Stimulated activated CD8-positive, alpha-beta memory T cell treated with anti-CD3 and anti-CD28 coated beads, Interleukin-7, amount 100 ng/mL, for 48 hours (primary cell): ENCODE results near the gene CAB39L.

ENCODE experiments used
- DNase-seq, 2 donors: peaks; one replicate each; pipeline ENCODE4 v3.0.0-alpha.2; 2020; ENCODE audit warnings: low read depth in 1 of 2; ENCODE audit errors: extremely low read depth in 1 of 2

CAB39L gene

DNA sequence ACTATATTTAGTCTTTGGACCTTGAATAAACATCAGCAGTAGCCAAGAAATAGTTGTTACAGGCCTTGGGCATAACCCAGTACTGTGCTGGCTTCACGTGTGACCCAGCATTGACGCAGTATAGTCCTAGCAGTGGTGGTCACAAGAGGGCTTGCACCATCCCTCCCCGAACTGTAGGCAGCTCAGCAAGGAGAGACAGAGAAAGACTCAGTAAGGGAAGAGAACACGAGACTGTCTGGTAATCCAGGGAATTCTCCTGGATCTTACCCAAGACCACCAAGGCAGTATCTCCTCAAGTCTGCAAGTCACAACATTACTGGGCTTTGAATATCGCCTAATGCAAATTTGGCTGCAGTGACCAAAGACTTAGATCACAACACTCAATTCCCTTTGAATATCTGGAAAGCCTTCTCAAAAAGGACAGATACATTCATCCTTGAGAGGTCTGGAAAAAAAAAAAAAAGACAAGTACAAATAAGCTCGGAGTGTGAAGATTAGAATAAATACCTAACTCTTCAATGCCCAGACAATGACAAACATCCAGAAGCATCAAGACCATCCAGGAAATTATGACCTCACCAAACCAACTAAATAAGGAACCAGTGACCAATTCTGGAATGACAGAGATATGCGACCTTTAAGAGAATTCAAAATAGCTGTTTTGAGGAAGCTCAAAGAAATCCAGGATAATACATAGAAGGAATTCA lies 39.7 kb downstream of the CAB39L start:
- DNase-seq = no peak

DNA sequence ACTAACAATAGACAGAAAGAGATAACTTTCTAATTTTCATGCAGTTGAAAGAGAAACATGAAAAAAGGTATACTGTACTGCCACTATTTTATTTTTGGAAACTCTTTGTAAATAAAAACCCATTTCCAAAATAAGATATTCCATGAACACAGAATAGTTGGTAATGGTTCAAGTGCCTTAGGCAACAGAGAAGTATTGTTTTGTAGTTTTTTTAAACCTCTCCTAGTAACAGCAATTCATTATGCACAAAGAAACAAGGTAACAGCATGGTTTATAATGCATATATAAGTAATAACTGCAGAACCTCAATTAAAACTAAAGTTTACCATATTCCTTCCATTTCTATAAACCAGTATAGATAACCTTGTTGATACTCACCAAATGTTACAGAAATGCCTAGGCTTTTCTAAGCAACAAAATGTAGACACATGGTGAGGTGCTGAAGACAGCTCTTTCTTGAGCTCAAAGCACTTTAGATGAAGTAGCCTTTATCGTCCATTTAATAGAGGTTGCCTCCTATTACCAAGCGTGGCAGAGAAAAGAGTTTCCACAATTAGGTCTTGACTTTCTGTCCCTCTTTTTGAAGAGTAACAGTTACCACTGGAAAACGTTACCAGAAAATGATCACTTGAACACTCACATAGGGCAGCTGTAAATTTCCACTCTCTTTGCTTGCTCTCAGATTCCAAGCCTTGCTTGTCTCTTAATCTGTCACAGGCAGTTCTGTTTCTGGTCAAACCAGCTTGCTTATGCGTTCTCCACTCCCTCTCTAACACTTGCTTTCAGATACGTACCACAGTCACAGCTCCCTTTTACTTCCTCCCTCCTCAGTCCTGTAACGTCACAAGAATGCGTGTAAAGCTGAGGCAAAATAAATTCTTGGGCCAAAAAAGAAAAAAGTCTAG lies 42.9 kb downstream of the CAB39L start:
- no peak for DNase-seq

DNA sequence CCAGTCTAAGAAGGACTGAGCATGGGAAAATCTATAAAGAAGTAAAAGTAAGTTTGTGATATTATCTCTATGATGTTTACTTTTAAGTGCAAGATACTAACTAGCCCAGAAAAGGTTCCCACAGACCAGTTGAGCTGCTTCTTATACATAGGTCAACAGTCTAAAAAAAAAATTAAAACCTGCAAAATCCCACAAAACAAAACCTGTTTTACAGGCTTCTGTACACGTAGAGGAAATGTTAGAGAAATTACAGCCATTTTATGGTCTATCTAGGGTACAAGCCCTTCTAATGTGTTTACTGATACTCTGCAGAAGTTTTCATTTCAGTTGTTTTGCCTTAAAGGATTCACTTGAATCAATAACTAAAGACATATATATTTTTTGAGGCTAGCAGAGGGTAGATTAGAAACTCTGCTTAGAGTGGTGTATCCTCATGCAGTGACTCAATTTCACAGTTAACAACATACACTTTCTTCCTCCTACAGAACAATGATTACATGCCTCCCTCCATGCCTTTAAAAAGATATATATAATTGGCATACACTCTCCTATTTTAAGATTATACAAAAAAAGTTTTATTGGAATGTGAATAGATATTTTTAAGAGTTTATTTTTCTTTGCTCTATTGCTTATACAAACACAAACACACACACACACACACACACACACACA lies 43.9 kb downstream of the CAB39L start:
- DNase-seq = no peak

DNA sequence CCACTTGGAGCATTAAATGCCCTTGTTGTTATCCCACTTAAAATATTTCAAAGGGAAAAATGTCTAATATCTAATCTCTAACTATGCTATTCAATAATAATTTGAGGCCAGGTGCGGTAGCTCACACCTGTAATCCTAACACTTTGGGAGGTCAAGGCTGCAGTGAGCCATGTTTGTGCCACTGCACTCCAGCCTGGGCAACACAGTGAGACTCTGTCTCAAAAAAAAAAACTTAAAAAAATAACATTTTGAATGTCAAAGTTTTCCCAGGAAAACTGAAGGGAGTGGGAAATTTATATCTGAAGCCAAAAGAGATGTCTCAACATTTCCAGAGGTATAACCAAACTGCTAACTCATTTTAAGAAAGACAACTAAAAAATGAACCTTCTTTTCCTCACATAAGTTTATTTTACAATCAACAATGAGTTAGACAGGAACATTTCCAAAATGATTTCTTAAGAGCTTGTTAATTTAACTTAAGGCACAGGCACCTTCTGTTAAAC lies 47.9 kb downstream of the CAB39L start:
- no peak for DNase-seq

DNA sequence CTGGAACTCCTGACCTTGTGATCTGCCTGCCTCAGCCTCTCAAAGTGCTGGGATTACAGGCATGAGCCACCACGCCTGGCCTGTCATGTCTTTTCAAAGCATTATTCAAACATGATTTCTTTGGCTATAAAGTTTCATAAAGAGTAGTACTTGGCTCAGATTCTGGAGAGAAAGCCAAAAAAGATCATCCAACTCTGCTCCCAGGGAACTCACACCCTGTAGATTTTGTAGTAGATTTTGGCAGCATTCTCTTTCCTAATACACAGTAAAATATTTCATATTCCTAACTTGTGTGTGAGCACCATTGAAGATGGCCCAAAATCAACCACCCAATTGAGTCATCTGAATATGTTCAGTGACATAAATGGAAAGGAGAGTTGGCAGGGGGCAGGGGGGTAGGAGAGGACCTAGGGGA lies 48.4 kb downstream of the CAB39L start:
- no peak for DNase-seq

DNA sequence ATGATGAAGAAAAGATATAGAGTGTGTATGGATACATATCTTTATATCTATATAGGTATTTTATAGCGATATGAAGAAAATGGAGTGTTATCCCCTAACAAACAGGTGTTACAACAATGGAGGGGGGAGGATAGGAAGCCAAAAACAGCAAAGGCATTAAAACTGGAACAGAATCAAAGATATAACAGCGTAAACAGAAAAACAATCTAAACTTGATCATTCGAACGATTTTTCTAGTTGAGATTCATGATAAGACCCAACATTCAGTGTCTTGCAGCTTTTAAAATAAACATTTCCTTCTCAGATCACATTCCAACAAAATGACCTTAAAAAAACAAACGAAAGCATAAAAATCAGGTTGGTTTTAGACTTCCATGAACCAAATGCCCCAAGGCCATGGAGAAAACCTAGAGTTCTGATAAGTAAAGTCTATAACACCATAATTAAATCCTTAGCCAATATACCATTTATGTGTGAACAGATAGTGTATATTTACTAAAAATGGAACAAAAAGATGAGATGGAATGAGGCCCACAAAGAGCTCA lies 55.7 kb downstream of the CAB39L start:
- DNase-seq = no peak

DNA sequence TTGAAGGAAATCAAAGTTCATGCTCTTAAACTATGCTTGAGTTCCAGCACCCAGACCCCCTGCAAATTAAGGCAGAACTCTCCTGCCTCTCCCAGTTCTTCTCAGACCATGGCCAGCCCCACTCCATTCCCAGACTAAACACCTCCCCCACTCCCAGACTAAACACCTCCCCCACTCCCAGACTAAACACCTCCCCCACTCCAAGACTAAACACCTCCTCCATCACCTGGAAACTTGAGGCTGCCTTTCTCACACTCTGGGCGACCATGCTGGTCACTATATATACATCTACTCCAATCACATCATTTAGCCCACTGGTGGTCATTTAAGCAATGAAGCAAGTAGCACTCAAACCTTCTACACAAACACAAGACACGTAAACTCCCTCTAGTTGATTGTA lies 57.2 kb downstream of the CAB39L start:
- DNase-seq = no peak

DNA sequence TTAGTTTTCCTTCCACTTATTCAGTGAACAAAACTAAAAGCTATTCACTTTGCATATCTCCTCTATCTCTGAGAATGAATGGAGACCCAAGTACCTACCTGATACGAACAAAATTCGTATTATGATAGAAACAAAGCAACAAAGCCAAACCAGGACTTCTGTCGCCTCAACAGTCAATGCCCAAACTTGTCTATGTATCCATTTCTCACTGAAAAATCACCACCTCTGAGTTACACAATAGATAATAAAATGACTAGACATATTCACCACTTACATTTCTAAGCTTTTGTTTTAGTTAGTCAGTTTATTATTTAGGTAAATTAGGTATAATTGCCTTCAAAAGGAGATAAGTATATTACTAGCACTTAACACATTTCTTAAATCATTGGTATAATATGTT lies 67.7 kb downstream of the CAB39L start:
- no peak for DNase-seq

DNA sequence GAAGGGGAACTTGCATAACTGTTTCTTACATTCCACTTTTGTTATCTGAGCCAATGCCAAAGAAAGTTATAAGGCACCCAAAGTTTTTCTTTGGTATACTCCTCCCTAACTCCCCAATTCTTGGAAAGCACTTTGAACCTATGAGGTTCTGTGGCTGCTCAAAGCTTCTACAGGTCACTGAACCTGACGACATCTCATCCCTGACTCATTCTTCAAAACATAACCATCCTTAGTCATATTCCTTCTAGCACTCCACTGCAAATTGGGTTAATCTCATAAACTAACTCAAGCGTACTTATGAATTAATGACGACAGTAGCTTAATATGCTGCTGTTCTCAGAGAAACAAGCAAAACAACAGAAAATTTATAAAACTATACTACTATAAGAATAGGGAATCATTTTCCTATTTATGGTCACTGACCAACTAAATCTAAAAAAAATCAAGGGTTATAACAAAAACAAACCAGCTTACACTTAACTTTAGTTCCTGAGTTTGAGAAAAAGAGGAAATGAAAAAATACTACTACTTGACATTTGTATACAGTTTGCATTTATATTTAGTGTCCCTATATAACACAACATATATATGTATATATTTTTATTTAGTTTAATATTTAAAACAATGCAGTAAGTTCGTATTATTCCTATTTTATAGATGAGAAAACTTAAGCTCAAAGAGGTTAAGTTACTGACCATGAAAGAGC lies 69.1 kb downstream of the CAB39L start:
- no peak for DNase-seq

DNA sequence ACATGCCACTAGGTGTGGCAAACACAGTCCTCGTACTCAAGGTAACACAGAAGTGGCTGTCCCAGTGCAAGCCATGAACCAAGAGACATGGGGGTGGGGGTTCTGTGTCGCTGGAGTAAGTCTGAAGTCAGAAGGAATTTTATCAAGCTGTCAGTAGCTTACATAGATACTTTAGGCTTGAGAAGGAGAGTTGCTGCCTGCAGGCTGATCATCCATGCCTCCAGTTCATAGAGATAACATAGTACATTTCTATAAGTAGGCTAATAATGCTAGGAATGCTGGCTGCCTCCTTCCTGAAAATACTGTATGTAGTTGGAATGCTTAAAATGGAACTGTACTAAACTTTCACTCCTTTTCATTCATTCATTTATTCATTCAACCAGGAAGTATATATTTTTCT lies 70.1 kb downstream of the CAB39L start:
- DNase-seq = no peak

DNA sequence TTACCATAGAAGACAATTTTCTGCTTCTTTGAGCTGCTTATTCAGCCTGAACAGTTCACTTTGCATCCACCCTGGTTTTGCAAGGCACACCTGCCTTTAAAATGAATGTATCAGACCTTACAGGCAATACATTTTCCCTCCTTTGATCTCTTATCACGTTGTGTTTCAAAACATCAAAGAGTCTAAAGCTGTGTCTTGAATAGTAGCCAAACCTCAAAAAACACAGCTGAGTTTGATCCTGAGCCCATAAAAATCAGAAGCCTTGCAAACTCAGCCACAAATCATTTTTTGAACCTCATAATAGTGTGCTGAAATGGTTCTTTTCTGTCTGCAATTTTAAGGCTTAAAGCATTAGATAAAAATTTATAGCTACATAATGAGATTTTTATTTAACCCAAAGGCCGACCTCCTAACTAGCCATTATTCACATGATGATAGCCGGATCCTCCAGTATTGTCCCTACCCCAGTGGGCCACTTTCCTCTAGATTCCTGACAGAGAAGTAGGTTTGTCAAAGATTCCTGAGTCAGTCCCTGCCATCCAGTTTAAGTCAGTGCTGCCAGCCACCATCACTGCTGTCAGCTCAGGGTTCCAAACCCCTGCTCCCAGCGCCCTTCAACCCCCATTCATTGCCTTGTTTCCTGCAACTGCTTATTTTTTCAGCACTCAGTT lies 71.8 kb downstream of the CAB39L start:
- no peak for DNase-seq

DNA sequence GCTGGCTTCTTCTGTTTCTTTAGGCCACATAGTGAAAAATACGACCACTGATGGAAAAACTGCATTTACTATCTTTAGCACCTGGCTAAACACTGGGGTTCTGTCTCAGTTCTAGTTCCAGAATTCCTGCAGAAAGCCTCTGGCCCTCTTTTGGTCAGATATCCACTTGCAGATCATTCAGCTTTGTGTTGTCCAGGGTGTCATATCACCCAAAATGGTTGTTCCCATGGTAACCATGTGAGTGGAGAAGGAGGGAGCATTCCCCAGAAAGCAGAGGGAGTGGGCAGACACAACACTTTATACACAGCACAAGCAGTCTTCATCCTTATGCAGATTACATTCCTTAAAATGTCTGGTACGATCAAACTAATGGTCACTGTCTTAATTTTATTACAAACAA lies 73.5 kb downstream of the CAB39L start:
- no peak for DNase-seq

DNA sequence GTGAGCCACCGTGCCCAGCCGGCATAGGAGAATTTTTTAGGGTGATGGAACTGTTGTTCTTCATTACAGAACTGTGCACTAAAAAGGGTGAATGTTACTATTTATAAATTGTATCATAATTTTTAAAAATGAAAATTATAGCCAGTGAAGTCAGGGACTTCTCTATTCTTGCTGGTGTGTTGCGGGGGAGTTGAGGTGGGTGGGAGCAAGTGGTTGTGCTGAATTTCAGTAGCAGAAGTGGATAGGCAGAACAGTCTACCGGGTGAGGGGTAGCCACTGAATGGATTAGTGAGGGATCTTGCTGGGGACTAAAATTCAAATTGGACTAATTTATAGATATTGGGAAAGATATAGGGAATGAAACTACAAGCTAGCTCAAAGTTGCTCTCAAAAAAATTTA lies 74.0 kb downstream of the CAB39L start:
- no peak for DNase-seq

DNA sequence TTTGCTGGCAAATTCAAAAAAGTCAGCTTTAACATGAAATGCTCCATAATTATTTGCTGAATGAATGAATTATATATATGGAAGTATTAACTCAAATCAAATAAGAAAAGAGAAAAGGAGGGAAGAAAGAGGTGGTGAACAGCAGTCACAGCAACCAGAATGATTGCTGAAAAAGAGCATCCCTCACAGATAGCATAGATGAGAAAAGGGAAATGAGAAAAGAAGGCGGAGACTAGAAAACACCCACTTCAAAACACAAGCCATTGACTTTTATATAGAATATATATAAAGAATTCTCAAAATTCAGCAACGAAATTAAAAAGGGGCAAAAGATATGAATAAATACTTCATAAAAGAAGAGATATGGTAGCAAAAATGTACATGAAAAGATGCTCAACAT lies 75.2 kb downstream of the CAB39L start:
- DNase-seq = no peak

DNA sequence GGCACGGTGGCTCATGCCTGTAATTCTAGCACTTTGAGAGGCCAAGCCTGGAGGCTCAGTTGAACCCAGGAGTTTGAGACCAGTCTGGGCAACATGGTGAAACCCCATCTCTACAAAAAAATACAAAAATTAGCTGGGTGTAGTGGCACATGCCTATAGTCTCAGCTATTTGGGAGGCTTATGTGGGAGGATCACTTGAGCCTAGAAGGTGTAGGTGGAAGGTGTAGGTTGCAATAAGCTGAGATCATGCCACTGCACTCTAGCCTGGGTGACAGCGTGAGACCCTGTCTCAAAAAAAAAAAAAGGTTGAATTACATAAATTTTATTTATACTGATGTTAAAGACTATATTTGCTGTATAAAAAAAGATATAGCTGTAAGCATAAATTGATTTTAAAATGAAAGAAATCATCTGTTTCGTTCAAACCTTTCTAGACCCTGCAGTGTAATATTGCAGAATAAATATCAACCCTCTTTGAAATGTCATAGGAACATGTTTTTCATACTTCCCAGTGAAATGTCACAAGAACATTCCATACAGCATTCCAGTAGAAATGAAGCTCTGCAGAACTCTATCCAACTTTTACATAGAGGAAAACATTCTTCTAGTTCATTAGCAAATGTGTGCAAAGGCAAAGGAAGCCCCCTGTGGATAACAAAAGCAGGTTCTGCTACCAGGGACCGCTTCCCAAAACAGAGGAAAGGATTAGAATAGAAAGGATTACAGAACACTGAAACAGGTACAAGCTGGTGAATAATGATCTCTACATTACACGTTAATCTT lies 76.0 kb downstream of the CAB39L start:
- DNase-seq = no peak

DNA sequence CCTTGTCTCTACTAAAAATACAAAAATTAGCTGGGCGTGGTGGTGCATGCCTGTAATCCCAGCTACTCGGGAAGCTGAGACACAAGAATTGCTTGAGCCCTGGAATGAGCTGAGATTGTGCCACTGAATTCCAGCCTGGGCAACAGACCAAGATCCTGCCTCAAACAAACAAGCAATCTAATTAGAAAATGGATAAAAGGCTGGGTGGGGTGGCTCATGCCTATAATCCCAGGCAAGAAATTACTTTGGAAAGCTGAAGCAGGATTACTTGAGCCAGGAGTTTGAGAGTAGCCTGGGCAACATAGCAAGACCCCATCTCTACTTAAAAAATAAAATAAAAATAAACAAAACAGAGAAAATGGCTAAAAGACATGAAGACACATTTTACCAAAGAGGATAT lies 77.0 kb downstream of the CAB39L start:
- no peak for DNase-seq

DNA sequence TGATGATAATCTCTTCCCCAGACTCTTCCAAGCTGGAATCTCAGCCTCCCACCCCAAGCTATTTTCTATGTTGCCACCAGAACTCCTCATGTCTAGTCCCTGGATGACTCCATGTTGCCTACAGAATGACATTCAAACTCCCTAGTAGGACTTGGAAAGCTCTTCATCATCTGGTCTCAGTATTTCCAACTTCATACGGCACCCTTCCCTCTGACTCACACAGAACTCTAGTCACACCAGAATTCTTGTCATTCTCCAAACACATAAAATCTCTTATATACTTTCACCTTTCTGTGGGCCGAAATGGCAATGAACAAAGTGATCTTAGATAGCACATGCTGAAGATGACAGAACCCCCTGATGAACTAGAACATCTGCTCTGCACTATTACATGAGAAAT lies 86.2 kb downstream of the CAB39L start:
- DNase-seq = no peak

DNA sequence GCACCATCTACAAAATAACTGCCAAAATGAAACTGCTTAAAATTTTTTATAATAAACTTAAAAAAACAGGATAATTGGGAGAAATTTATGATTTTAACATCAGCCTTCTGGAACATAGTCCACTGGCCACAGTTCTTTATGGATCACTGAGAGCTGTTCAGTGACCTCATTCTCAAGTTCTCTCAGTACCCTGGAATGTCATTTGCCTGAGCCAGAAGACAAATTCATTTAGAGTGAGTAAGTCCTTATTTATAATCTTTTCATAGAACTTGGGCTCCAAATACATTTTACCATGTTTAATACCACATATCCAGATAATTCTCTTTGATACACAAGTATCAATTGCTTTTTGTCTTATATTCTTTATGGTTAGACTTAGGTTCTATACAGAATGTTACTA lies 87.6 kb downstream of the CAB39L start:
- no peak for DNase-seq

DNA sequence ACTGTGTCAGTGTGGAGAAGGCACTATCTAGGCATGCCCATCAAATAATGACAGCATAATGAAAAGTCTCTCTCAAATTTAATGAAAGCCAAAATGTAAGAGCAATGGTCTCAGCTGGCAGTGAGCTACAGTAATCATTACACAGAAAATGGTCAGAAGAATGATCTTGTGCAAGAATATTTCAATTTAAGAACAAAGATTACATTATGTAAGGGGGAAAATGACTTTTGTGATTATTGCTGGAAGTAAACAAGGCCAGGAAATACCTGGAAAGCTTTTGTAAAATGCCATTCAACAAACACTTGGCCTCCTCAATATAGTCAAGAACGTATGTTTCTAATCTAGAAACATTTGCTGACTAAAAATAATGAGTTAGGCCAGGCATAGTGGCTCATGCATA lies 89.1 kb downstream of the CAB39L start:
- no peak for DNase-seq
